Non-pigmented ciliary epithelial cell (primary cell): ENCODE measurements around the gene ACIN1.

Experiments used
- DNase-seq: peaks from one replicate; pipeline ENCODE4 v3.0.0-alpha.2; 2010; ENCODE audit warnings: low read depth

ACIN1 gene

DNA sequence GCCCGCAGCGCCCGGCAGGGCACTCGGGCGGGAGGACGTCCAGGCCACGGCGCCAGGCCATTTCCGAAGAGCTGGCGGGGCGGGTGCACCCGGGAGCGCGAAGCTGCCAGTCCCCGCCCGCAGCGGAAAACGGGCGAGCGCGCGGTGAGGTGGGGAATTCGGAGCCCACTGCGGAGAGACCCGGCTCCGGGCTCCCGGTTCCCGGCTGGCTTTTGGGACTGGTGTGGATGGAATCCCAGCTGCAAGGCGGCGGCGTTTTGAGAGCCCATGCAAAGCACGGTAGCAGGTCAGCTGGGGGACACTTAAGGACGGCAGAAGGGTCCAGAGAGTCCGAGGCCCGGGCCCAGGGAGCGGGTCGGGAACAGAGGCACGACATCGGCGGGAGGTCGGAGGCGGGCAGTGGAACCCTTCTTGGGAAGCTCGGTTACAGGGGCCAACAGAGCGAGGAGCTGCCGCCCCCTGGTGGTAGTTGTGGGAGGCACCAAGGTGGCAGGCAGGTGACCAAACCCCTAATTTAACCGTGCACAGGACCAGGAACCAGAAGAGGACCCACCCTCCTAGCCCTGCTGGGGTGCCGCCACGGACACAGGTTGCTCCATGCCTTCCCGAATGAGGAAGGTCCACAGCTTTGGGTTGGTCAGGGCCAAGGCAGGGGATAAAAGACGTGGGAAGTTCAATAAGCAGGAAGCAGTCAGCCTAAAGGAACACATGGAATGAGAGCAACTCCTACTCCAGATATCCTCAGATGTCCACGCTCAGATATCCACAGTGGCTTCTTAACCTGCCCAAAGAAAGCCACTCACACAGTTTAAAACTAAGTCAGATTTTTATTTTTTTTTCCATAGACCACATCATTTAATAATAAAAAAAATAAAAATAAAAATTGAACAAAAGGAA is 36.9 kb downstream of the ACIN1 start:
- DNase-seq, result no peak

DNA sequence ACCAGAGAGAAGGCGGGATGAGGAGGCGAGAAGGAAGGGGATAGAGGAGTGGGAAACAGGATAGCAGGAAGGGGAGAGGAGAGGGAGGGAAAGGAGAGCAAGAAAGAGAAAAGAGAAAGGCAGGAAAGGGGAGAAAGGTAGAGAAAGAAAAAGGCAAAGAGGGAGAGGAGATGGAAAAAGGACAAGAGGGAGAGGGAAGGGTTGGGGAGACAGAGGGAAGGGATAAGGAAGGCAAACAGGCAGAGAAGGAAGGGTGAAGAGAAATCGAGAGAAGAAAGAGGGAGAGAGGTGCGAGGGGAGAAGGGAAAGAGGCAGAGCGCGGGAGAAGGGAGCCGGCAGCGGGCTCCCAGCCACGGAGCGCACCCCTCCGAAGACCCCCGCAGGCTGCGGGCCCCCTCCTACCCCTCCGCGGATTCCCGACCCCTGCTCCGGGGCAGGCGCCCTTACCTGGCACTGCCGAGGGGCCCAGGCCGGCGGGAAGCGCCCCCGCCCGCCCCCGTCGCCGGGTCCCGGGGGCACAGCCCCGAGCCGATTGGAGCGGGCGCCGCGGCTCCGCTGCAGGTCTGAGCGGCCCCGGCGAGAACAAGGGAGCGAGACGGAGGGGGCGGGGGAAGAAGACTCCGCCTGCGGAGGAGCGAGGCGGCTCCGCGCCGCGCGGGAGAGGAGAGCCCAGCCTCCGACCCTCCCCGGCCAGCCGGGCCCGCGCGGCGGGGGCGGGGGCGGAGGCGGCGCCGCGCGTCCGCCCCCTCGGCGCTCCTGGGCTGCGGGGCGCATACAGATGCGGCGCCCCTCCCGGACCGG is 37.8 kb downstream of the ACIN1 start, which contains the start of gene CDH24:
CDH24 (minus strand) TSS at position 565 of the 801 bp plus-strand sequence. CDS start 1,787 bp downstream, outside the sequence.
- DNase-seq, result no peak

DNA sequence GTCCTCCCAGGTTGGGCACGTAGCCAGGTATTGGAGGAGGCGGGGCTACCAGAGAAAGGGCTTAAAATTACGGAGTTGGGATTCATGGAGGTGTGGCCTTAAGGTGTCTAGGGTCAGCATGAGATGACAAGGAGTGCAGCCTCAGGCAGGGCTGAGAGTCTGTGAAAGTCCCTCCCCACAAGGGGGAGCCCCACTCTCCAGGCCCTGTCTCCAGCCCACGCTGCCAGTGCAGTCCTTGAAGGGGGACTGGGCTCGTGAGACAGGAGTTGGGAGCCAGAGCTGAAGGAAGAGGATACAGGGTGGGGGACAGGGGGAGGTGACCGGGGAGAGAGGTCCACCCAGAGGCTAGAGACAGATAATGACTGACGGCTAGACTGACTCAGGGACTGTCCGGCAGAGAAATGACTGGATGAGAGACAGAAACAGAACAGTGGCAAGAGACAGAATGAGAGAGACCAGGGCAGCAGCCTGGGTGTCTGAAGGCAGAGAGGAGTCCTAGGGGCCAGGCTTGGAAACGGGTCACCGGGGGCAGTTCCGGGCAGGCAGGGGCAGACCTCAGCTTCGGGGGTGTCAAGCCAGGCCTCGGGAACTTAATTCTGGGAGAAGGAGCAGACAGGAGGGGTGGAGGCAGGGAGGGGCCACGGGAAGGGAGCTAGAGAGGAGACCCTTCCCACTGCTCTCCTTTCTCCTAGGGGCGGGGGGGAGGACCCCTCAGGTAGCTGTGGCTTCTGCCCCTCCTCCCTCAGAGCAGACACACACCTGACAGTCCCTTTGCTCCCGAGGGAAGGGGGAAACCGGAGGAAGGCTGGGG is 38.6 kb downstream of the ACIN1 start:
- no peak for DNase-seq

DNA sequence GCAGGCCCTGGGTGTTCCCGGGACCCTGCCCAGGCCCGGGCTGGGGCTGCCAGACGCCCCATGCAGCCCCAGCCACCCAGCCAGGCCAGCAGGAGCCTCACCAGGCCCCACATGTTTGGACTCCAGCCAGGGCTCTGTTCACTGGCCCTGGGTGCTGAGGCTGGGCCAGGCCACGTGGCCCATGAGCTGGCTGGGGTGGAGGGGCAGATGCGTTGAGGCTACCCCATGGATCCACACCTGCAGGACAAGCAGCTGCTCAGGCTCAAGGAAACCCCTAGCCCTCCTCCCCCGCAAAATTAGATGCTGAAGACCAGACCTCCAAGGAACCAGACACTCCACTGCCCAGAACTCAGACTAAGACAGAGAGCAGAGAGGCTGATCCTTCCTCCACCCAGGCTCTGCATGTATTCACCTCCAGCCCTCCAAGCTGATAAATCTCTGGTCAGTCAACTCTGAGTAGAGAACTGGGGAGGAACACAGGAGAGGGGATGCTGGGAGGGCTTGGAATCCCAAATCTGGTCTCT is 39.3 kb downstream of the ACIN1 start:
- DNase-seq, result no peak

DNA sequence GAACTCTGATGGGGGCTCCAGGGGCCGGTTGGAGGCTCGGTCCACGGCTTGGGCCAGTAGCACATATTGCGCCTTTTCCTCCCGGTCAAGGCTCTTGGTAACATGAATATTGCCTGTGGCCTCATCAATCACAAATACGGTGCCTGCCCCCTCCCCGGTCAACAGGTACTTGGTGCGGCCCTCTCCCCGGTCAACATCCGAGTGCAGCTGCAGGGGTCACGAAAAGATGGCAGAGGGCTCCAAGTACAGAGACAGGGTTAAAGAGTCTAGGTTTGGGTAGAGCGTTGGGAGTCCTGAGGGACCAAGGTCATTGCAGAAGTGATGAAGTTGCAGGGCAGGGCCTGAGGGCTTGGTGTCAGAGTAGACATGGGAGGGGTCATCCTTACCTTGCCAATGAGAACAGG is 39.8 kb downstream of the ACIN1 start:
- DNase-seq, result no peak

DNA sequence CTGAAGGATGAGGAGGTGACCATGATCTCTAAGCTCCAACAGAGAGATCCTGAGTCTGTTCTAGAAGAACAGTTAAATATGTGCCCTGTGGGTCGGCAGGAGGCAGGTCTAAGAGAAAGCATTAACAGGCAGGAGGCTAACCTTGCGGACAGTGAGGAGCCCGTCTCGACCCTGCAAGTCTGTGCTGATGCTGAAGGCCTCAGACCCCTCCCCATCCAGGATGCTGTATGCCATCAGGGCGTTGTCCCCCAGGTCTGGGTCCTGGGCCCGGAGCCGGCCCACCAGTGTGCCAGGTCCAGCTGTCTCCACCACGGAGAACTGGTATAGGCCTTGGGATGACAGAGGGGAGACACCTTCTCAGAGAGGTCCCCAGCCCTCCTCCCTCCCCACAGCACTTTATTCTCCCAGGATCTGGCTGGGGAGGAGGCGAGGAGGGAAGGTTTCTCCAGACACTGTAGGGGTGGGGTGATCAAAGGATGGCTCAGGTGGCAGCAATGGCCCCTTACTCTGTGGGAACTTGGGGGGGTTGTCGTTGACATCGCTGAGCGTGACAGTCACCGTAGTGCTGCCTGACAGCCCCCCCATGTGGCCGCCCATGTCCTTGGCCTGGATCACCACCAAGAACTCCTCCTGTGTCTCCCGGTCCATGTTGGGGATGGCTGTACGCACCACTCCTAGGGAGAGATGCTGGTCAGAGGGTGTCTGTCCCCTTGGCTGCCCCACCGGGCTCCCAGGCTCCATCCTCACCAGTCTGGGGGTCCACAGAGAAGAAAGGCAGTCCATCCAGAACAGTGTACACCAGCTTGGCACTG is 40.7 kb downstream of the ACIN1 start:
- no peak for DNase-seq

DNA sequence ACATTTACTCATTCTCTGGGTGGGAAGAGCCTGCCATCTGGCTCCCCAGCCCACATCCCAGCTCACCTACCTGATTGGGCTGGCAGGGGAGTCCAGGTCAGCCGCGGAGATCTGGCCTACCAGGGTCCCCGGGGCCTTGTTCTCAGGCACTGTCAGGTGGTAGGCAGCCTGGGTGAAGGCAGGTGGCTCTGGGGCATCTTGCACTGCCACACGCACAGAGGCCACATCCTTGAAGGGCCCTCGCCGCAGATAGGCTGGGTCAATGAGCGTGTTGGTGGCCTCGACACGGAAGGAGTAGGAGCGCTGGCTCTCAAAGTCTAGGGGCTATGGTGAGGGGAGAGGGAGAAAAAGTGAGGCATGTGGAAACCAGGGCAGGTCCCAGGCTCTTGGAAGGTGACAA is 41.5 kb downstream of the ACIN1 start:
- no peak for DNase-seq

- no peak for DNase-seq
These were observed 42.3 kb downstream of the ACIN1 start for GRCh38 chr14:23052671-23053070.

DNA sequence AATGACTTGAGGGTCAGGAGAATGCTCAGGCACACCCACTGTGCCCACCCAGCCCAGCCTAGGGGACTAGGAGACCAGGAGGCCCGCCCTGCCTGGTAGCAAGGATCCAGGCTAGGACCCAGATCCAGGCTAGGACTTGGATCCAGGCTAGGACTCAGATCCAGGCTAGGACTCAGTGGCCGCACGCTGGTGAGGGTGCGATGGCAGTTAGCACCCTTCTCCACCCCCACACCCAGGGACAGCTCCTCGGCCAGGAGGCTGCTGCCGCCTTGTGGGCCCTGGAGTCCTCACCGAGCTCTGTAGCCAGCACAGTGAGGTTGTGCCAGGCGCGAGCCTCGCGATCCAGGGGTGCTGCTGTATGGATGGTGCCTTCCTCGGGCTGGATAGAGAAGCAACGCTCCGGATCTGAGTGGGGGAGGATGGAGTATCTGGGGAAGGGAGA is 42.7 kb downstream of the ACIN1 start:
- no peak for DNase-seq

- no peak for DNase-seq
These were observed 43.5 kb downstream of the ACIN1 start for GRCh38 chr14:23051141-23052057.

- no peak for DNase-seq
These were observed 45.9 kb downstream of the ACIN1 start for GRCh38 chr14:23049011-23049410.

- no peak for DNase-seq
These were observed 46.9 kb downstream of the ACIN1 start for GRCh38 chr14:23047751-23048693.

GRCh38 chr14:23047034-23047634 is 47.8 kb downstream of the ACIN1 start:
- DNase-seq, result no peak

GRCh38 chr14:23045419-23046357 is 49.2 kb downstream of the ACIN1 start:
- DNase-seq, result no peak

GRCh38 chr14:23044840-23045239 is 50.1 kb downstream of the ACIN1 start:
- DNase-seq, result no peak

DNA sequence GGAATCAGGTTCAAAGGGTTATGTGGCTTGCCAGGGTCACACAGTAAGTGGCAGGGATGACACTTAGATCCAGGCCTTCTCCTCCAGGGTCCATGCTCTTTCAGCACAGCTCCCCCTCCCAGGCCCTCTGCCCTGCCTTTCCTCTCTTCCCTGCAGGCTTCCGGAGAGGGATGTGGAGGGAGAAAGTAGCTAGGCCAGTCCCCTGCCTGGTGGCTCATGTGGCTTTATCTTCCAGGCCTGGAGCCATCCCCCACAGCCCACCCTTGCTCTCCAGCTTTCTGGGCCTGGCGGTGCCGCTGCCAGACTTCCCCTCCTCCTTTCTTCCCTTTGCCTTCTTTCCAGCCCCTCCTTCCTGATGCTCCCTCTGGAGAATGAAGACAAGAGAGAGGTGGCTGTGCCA is 51.2 kb downstream of the ACIN1 start:
- no peak for DNase-seq

DNA sequence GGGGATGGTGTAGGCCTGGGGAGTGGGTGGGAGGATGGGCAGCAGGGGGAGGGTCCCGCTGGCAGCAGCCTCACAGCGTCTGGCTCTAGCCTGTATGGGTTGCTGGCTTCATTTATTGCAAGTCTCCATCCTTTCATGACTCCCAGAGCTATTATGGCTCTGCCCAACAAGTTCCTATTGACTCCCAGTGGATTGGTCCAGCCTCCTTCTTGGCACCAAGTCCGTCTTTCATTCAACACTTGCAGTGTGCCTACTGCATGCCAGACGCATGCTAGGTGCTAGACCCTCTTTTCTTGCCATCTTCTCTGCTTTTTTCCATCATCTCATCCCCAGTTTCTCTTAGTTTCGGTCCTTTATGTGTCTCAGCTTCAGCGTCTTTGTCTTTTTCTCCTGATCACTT is 51.8 kb downstream of the ACIN1 start:
- no peak for DNase-seq
